GM12873 (cell line): Measurements from ENCODE around the gene ZNF35.

Experiments
- CTCF ChIP-seq: IDR thresholded peaks from 2 replicates; pipeline ENCODE4 v1.5.1; 2012; ENCODE audit warnings: low read depth, mild to moderate bottlenecking, moderate library complexity, low read length, control low read depth; ENCODE audit not compliant: insufficient read depth; ENCODE audit errors: missing control alignments

The ZNF35 gene

DNA sequence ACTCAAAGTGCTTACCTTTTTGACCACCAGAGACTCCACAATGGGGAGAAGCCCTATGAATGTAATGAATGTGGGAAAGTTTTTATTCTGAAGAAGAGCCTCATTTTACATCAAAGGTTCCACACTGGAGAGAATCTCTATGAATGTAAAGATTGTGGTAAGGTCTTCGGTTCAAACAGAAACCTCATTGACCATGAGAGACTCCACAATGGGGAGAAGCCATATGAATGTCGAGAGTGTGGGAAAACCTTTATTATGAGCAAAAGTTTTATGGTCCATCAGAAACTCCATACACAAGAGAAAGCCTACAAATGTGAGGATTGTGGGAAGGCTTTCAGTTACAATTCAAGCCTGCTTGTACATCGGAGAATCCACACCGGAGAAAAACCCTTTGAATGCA, 5.5 kb upstream of the ZNF35 start:
- no peak for TF ChIP-seq CTCF

- no peak for TF ChIP-seq CTCF
Measured at GRCh38 chr3:44647771-44648170, 761 bp upstream of the ZNF35 start.

DNA sequence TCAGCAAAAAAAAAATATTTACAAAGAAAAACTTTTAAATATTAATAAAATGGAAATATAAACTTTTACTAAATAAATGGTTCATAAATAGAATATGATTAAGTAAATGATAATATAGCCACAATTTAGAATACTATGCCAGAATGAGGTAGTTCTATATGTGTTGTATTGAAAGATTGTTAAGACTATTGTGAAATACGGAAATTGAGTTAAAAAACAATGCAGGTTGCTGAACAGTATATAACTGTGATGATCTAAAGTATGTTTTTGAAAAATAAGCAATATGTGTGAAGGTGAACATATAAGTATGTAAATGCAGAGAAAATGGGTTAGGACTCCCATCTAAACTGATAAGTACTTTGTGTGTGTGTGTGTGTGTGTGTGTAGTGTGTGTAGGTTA, 1.2 kb downstream of the ZNF35 start:
- no peak for TF ChIP-seq CTCF

- no peak for TF ChIP-seq CTCF
Measured at GRCh38 chr3:44654039-44654438, 5.5 kb downstream of the ZNF35 start.

DNA sequence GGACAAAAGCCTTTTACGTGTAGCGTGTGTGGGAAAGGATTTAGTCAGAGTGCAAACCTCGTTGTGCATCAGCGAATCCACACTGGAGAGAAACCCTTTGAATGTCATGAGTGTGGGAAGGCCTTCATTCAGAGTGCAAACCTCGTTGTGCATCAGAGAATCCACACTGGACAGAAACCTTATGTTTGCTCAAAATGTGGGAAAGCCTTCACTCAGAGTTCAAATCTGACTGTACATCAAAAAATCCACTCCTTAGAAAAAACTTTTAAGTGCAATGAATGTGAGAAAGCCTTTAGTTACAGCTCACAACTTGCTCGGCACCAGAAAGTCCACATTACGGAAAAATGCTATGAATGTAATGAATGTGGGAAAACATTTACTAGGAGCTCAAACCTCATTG, 10.5 kb downstream of the ZNF35 start:
- no peak for TF ChIP-seq CTCF

- no peak for TF ChIP-seq CTCF
Measured at GRCh38 chr3:44659434-44659833, 10.9 kb downstream of the ZNF35 start.

GRCh38 chr3:44661189-44661588, 12.7 kb downstream of the ZNF35 start:
- peak; percentile 54 for TF ChIP-seq CTCF
